ENCODE results near the gene TSPAN9. TPM values are rescaled to one million over a fixed set of nuclear protein-coding genes. Genes with fewer than 3 reads are reported as not detected.

The TSPAN9 gene
- total RNA-seq, 4 donors from 2014 or later: 27.8 to 47.2 (median 34.3) TPM

GRCh38 chr12:3078086-3078820 is 1.1 kb downstream of the TSPAN9 start:
- DNase-seq (ENCODE audit: low spot score in 2 of 2): peak in 1 of 2 donors; percentile 20
- Histone ChIP-seq H3K27ac (peak overlapping the region; percentile 96), H3K4me3 (peak overlapping the region; percentile 74), H3K9me3 (no peaks in the 10 kb centered on the region), H3K4me1 (peaks cover 36% of the 10 kb centered on the region), H3K36me3 (no peaks in the 10 kb centered on the region), H3K27me3 (no peaks in the 10 kb centered on the region)
- no peak for TF ChIP-seq POLR2A (IDR thresholded peaks at IDR 0.05)
- no peak for TF ChIP-seq CTCF (IDR thresholded peaks at IDR 0.05)
- TF ChIP-seq EP300 (IDR thresholded peaks at IDR 0.05): no peak
- TF ChIP-seq POLR2AphosphoS5 (IDR thresholded peaks at IDR 0.05): no peak
- 34% methylated on average over 10 of the region's 10 CpGs for WGBS

- Histone ChIP-seq H3K9me3 (no peaks in the 10 kb centered on the region), H3K4me3 (no peak overlapping the region), H3K27me3 (no peaks in the 10 kb centered on the region), H3K4me1 (peaks cover 40% of the 10 kb centered on the region), H3K27ac (no peak overlapping the region), H3K36me3 (no peaks in the 10 kb centered on the region)
- DNase-seq (ENCODE audit: low spot score in 2 of 2): no peak
- TF ChIP-seq CTCF (IDR thresholded peaks at IDR 0.05) (no peak), POLR2AphosphoS5 (IDR thresholded peaks at IDR 0.05) (no peak), POLR2A (IDR thresholded peaks at IDR 0.05) (no peak), EP300 (IDR thresholded peaks at IDR 0.05) (no peak)
- whole genome bisulfite sequencing: 65% methylated on average over 9 of the region's 9 CpGs
Observed at GRCh38 chr12:3081091-3081490, 3.9 kb downstream of the TSPAN9 start.

- no peak for DNase-seq (ENCODE audit: low spot score in 2 of 2)
- Histone ChIP-seq H3K27ac (no peak overlapping the region), H3K27me3 (no peaks in the 10 kb centered on the region), H3K9me3 (no peaks in the 10 kb centered on the region), H3K4me3 (no peak overlapping the region), H3K4me1 (peaks cover 41% of the 10 kb centered on the region), H3K36me3 (peaks cover 2% of the 10 kb centered on the region)
- WGBS: 63% methylated on average over 7 of the region's 7 CpGs
- no peak for TF ChIP-seq EP300 (IDR thresholded peaks at IDR 0.05)
- no peak for TF ChIP-seq CTCF (IDR thresholded peaks at IDR 0.05)
- TF ChIP-seq POLR2AphosphoS5 (IDR thresholded peaks at IDR 0.05): no peak
- no peak for TF ChIP-seq POLR2A (IDR thresholded peaks at IDR 0.05)
Observed at GRCh38 chr12:3081886-3082285, 4.7 kb downstream of the TSPAN9 start.

GRCh38 chr12:3083241-3083920 is 6.2 kb downstream of the TSPAN9 start:
- DNase-seq (ENCODE audit: low spot score in 2 of 2): no peak
- no peaks in the 10 kb centered on the region for H3K27me3 ChIP-seq
- peaks cover 50% of the 10 kb centered on the region for H3K4me1 ChIP-seq
- TF ChIP-seq CTCF (IDR thresholded peaks at IDR 0.05): no peak
- no peak for TF ChIP-seq EP300 (IDR thresholded peaks at IDR 0.05)
- no peak for TF ChIP-seq POLR2A (IDR thresholded peaks at IDR 0.05)
- no peak for TF ChIP-seq POLR2AphosphoS5 (IDR thresholded peaks at IDR 0.05)
- H3K27ac ChIP-seq: peak overlapping the region; percentile 14
- no peak overlapping the region for H3K4me3 ChIP-seq
- peaks cover 2% of the 10 kb centered on the region for H3K36me3 ChIP-seq
- H3K9me3 ChIP-seq: no peaks in the 10 kb centered on the region
- 68% methylated on average over 6 of the region's 6 CpGs for WGBS

- Histone ChIP-seq H3K36me3 (peaks cover 2% of the 10 kb centered on the region), H3K27me3 (no peaks in the 10 kb centered on the region), H3K9me3 (no peaks in the 10 kb centered on the region), H3K4me1 (peaks cover 52% of the 10 kb centered on the region), H3K27ac (peak overlapping the region; percentile 14), H3K4me3 (no peak overlapping the region)
- DNase-seq (ENCODE audit: low spot score in 2 of 2): no peak
- 85% methylated on average over 5 of the region's 5 CpGs for WGBS
- TF ChIP-seq POLR2A (IDR thresholded peaks at IDR 0.05) (no peak), EP300 (IDR thresholded peaks at IDR 0.05) (no peak), POLR2AphosphoS5 (IDR thresholded peaks at IDR 0.05) (no peak)
Observed at GRCh38 chr12:3083921-3084347, 6.8 kb downstream of the TSPAN9 start.

Measured in suprapubic skin (tissue), 4 donors.